IMR-90 (cell line): ENCODE measurements around the gene MSL3B.

Source experiments
- ATAC-seq: fragments of 200-7000 bp; cut with Tn5 transposase; 2 replicates; pipeline ENCODE4 v1.9.1; 2020; ENCODE audit warnings: low read depth, mild to moderate bottlenecking, moderate library complexity
- BruUV-seq: library from RNA; stranded (reverse); fragments of 400-500 nt; replicated peaks from 2 replicates; lab custom pipeline; 2021; lab: Mats Ljungman, UMichigan
- CTCF ChIA-PET: fragments of 300-600 bp; formaldehyde crosslinking; extraction: SDS; loops from one replicate; lab custom pipeline; 2021; ENCODE audit warnings: antibody characterized with exemption; lab: Yijun Ruan, JAX
- POLR2A ChIA-PET: fragments of 300-600 bp; sonication (Branson Sonifier 250); formaldehyde crosslinking; loops from one replicate; lab custom pipeline; 2022; ENCODE audit warnings: antibody characterized with exemption; ENCODE audit not compliant: unreplicated experiment; lab: Charles Lee
- DNase-seq: peaks from one replicate; pipeline ENCODE4 v3.0.0; 2013
- H2AFZ ChIP-seq: replicated peaks from 2 replicates; pipeline ENCODE3; 2013; ENCODE audit warnings: low read length, mild to moderate bottlenecking; ENCODE audit not compliant: poor library complexity
- H2AK5ac ChIP-seq: 2 replicates; pipeline ENCODE4 v1.6.1; 2013; ENCODE audit warnings: low read depth, low read length, inconsistent platforms
- H2AK9ac ChIP-seq: replicated peaks from 2 replicates; pipeline ENCODE3; 2013; ENCODE audit warnings: mild to moderate bottlenecking, low read depth, low read length, moderate library complexity; ENCODE audit not compliant: poor library complexity
- H2BK120ac ChIP-seq: 2 replicates; pipeline ENCODE4 v1.6.1; 2013; ENCODE audit warnings: low read depth, low read length, inconsistent platforms
- H2BK15ac ChIP-seq: 3 replicates; pipeline ENCODE4 v1.6.1; 2013; ENCODE audit warnings: low read depth, low read length, inconsistent platforms
- H2BK20ac ChIP-seq: 2 replicates; pipeline ENCODE4 v1.6.1; 2013; ENCODE audit warnings: low read depth, mild to moderate bottlenecking, inconsistent platforms, low read length, moderate library complexity
- H2BK5ac ChIP-seq: 2 replicates; pipeline ENCODE4 v1.6.1; 2013; ENCODE audit warnings: mild to moderate bottlenecking, low read depth, low read length, inconsistent platforms; ENCODE audit not compliant: poor library complexity, severe bottlenecking
- H3K14ac ChIP-seq: replicated peaks from 2 replicates; pipeline ENCODE4 v1.6.1; 2013; ENCODE audit warnings: low read depth, low read length, inconsistent platforms
- H3K18ac ChIP-seq: 2 replicates; pipeline ENCODE4 v1.6.1; 2013; ENCODE audit warnings: low read depth, low read length, control low read depth
- H3K23ac ChIP-seq: 2 replicates; pipeline ENCODE4 v1.6.1; 2013; ENCODE audit warnings: low read depth, low read length, inconsistent platforms
- H3K27ac ChIP-seq: 2 replicates; pipeline ENCODE4 v1.5.1; 2013; ENCODE audit warnings: mild to moderate bottlenecking, control low read depth, low read length; ENCODE audit not compliant: insufficient read depth
- H3K27me3 ChIP-seq: 2 replicates; pipeline ENCODE4 v1.6.1; 2013; ENCODE audit warnings: low read length; ENCODE audit not compliant: control insufficient read depth, insufficient read depth
- H3K36me3 ChIP-seq: 2 replicates; pipeline ENCODE4 v1.6.1; 2013; ENCODE audit warnings: low read length, mixed read lengths; ENCODE audit not compliant: control insufficient read depth, insufficient read depth
- H3K4ac ChIP-seq: 2 replicates; pipeline ENCODE4 v1.6.1; 2013; ENCODE audit warnings: low read depth, low read length, inconsistent platforms
- H3K4me1 ChIP-seq: 2 replicates; pipeline ENCODE4 v1.6.1; 2013; ENCODE audit warnings: low read length, mixed read lengths; ENCODE audit not compliant: control insufficient read depth, insufficient read depth
- H3K4me2 ChIP-seq: 2 replicates; pipeline ENCODE4 v1.6.1; 2013; ENCODE audit warnings: low read depth, mild to moderate bottlenecking, control low read depth, low read length, moderate library complexity
- H3K4me3 ChIP-seq: 2 replicates; pipeline ENCODE4 v1.5.1; 2013; ENCODE audit warnings: low read depth, mild to moderate bottlenecking, control low read depth, low read length, moderate library complexity; ENCODE audit not compliant: insufficient read depth
- H3K56ac ChIP-seq: 2 replicates; pipeline ENCODE4 v1.6.1; 2013; ENCODE audit warnings: low read length, inconsistent platforms; ENCODE audit not compliant: insufficient read depth; ENCODE audit errors: extremely low read depth
- H3K79me1 ChIP-seq, 2 experiments: 2 replicates each; pipeline ENCODE4 v1.6.1; 2013; ENCODE audit warnings: low read length in 2 of 2, inconsistent platforms in 1 of 2, low read depth in 1 of 2
- H3K9ac ChIP-seq: 2 replicates; pipeline ENCODE4 v1.6.1; 2013; ENCODE audit warnings: low read depth, low read length, control low read depth
- H3K9me1 ChIP-seq: 2 replicates; pipeline ENCODE4 v1.6.1; 2013; ENCODE audit warnings: low read length, inconsistent platforms; ENCODE audit not compliant: insufficient read depth
- H3K9me3 ChIP-seq: 2 replicates; pipeline ENCODE4 v1.6.1; 2013; ENCODE audit warnings: low read length; ENCODE audit not compliant: control insufficient read depth, insufficient read depth
- H4K20me1 ChIP-seq: 2 replicates; pipeline ENCODE4 v1.6.1; 2013; ENCODE audit warnings: low read length, inconsistent platforms; ENCODE audit not compliant: insufficient read depth
- H4K5ac ChIP-seq: 2 replicates; pipeline ENCODE4 v1.6.1; 2013; ENCODE audit warnings: mild to moderate bottlenecking, low read depth, low read length, control low read depth
- H4K8ac ChIP-seq, 2 experiments: 2 replicates each; pipeline ENCODE4 v1.6.1; 2013; ENCODE audit warnings: low read depth in 2 of 2, low read length in 2 of 2, control low read depth in 1 of 2, inconsistent platforms in 1 of 2
- H4K91ac ChIP-seq: 2 replicates; pipeline ENCODE4 v1.6.1; 2013; ENCODE audit warnings: low read depth, low read length, inconsistent platforms; ENCODE audit not compliant: insufficient read depth
- BHLHE40 ChIP-seq: fragments of 150-350 bp; IDR thresholded peaks from 2 replicates; pipeline ENCODE4 v1.6.1; 2016; ENCODE audit warnings: mild to moderate bottlenecking, low read depth, low read length
- CEBPB ChIP-seq: IDR thresholded peaks from 2 replicates; pipeline ENCODE4 v1.6.1; 2012; ENCODE audit warnings: low read depth, low read length, improper control_type of control experiment
- CHD1 ChIP-seq: IDR thresholded peaks from 2 replicates; pipeline ENCODE4 v1.6.1; 2012; ENCODE audit warnings: low read depth, low read length, improper control_type of control experiment
- CTCF ChIP-seq: conservative IDR thresholded peaks from 2 replicates; pipeline ENCODE4 v1.5.1; 2012; ENCODE audit warnings: mild to moderate bottlenecking, low read depth, low read length, improper control_type of control experiment
- ELK1 ChIP-seq: fragments of 150-350 bp; IDR thresholded peaks from 2 replicates; pipeline ENCODE4 v1.6.1; 2016; ENCODE audit warnings: low read depth, mild to moderate bottlenecking, low read length, moderate library complexity, borderline replicate concordance
- FOS ChIP-seq: fragments of 150-350 bp; IDR thresholded peaks from 2 replicates; pipeline ENCODE4 v1.6.1; 2016; ENCODE audit warnings: low read depth, low read length
- MAFK ChIP-seq: IDR thresholded peaks from 2 replicates; pipeline ENCODE4 v1.6.1; 2012; ENCODE audit warnings: low read depth, low read length, improper control_type of control experiment
- MAZ ChIP-seq: IDR thresholded peaks from 2 replicates; pipeline ENCODE4 v1.6.1; 2012; ENCODE audit warnings: low read depth, mild to moderate bottlenecking, low read length, improper control_type of control experiment, moderate library complexity, borderline replicate concordance
- NFE2L2 ChIP-seq: fragments of 150-350 bp; IDR thresholded peaks from 2 replicates; pipeline ENCODE4 v1.6.1; 2016; ENCODE audit warnings: low read depth, mild to moderate bottlenecking, low read length
- RAD21 ChIP-seq: IDR thresholded peaks from 2 replicates; pipeline ENCODE4 v1.6.1; 2012; ENCODE audit warnings: low read length, improper control_type of control experiment
- RCOR1 ChIP-seq: IDR thresholded peaks from 2 replicates; pipeline ENCODE4 v1.6.1; 2012; ENCODE audit warnings: mild to moderate bottlenecking, low read length, improper control_type of control experiment; ENCODE audit not compliant: insufficient replicate concordance
- RFX5 ChIP-seq: IDR thresholded peaks from 2 replicates; pipeline ENCODE4 v1.8.0; 2012; ENCODE audit warnings: low read depth, mild to moderate bottlenecking, low read length, moderate library complexity
- SMC3 ChIP-seq: fragments of 150-350 bp; IDR thresholded peaks from 2 replicates; pipeline ENCODE4 v1.6.1; 2016; ENCODE audit warnings: low read depth, mild to moderate bottlenecking, antibody characterized with exemption, low read length, moderate library complexity
- USF2 ChIP-seq: fragments of 150-350 bp; IDR thresholded peaks from 2 replicates; pipeline ENCODE4 v1.6.1; 2017; ENCODE audit warnings: mild to moderate bottlenecking, antibody characterized with exemption, low read length, low read depth
- WGBS, 2 experiments: methylation state at CpG; one replicate each; pipeline versions ENCODE4 v1.1.5 to v1.1.7; 2013; ENCODE audit warnings: missing lambda C conversion rate in 2 of 2; ENCODE audit not compliant: insufficient read length in 1 of 2; ENCODE audit errors: extremely low coverage in 2 of 2; 5-methylcytosine and 5-hydroxymethylcytosine counted together
- dilution Hi-C: fragments of 300-500 bp; cut with HindIII; formaldehyde crosslinking; loops from one replicate; pipeline ENCODE4 v1.14.3; 2018; ENCODE audit warnings: low sequenced_read_pairs; ENCODE audit not compliant: unreplicated experiment
- in situ Hi-C: fragments of 300-500 bp; cut with MboI; formaldehyde crosslinking; loops from 3 replicates; pipeline ENCODE4 v1.14.3; 2019; ENCODE audit warnings: low sequenced_read_pairs, inconsistent platforms, mixed read lengths
- intact Hi-C: fragments of 100-400 bp; cut with micrococcal nuclease; formaldehyde crosslinking; loops from 2 replicates; pipeline ENCODE4 v1.10.0; 2022

Gene MSL3B

GRCh38 chr2:233829193-233830110, 38.7 kb downstream of the MSL3B start:
- Histone ChIP-seq H3K9me3 (no peaks in the 10 kb centered on the region), H3K4me3 (no peak overlapping the region), H2BK15ac (no peak overlapping the region), H3K4ac (no peak overlapping the region), H3K36me3 (no peaks in the 10 kb centered on the region; the same call in 1 of the 2 replicates), H3K23ac (no peak overlapping the region), H3K9ac (no peak overlapping the region), H4K5ac (no peak overlapping the region), H3K79me1 (peaks cover 0 to 16% of the 10 kb centered on the region in 2 experiments; a peak in 2 of 4 replicates), H4K20me1 (no peaks in the 10 kb centered on the region), H2AK5ac (no peak overlapping the region), H3K56ac (no peak overlapping the region), H3K14ac (no peak overlapping the region), H2AFZ (peak overlapping the region; percentile 51), H4K91ac (no peak overlapping the region), H2AK9ac (peak overlapping the region; percentile 72), H2BK20ac (no peak overlapping the region), H2BK120ac (no peak overlapping the region), H3K18ac (no peak overlapping the region), H2BK5ac (no peak overlapping the region), H4K8ac (no peak overlapping the region), H3K4me1 (peaks cover 3% of the 10 kb centered on the region), H3K9me1 (no peaks in the 10 kb centered on the region), H3K27ac (no peak overlapping the region), H3K27me3 (peaks cover under 1% of the 10 kb centered on the region), H3K4me2 (no peak overlapping the region)
- WGBS, 2 experiments = 81% methylated on average over 4 of the region's 15 CpGs; no CpG with 5 or more reads in 1 of the 2 experiments
- ATAC-seq = no peak
- ChIA-PET POLR2A (no interaction called here), CTCF (no interaction called here)
- dilution Hi-C loops (no loop called here), in situ Hi-C loops (loop anchor here (25.0 kb wide), 1 partner anchor 367 kb away; no protein-coding TSS in a partner anchor), intact Hi-C loops (no loop called here)
- DNase-seq = no peak
- BruUV-seq = no TSS peak
- no peak for TF ChIP-seq NFE2L2
- TF ChIP-seq RFX5 = no peak
- no peak for TF ChIP-seq MAFK
- TF ChIP-seq RCOR1 = no peak
- TF ChIP-seq MAZ = no peak
- TF ChIP-seq USF2 = no peak
- TF ChIP-seq BHLHE40 = no peak
- TF ChIP-seq CTCF = no peak
- TF ChIP-seq SMC3 = no peak
- TF ChIP-seq RAD21 = no peak
- TF ChIP-seq FOS = no peak
- no peak for TF ChIP-seq ELK1
- TF ChIP-seq CEBPB = no peak
- TF ChIP-seq CHD1 = no peak
